Omental fat pad (tissue), 4 donors: ENCODE data around the gene DKK3. TPM values are rescaled to one million over a fixed set of nuclear protein-coding genes. Genes with fewer than 3 reads are reported as not detected.

ENCODE experiments used
- ATAC-seq: fragments of 150-250 bp; one replicate; pipeline ENCODE4 v1.9.1; 2016; ENCODE audit warnings: mild to moderate bottlenecking, moderate library complexity; ENCODE audit not compliant: low FRiP score
- DNase-seq: peaks from one replicate; pipeline ENCODE4 v3.0.0-alpha.2; 2019; ENCODE audit warnings: low spot score
- total RNA-seq, 4 donors: library from RNA; depleted of rRNA; stranded (reverse); fragments of >200 nt; gene quantifications; one replicate each; pipeline ENCODE4 v1.1.0, GENCODE V29; 2016
- TF ChIP-seq, protein P1 (sequence below), 3 donors: fragments of 450-650 bp; IDR thresholded peaks; one replicate each; pipeline ENCODE4 v1.5.1; 2016 to 2017; ENCODE audit warnings: antibody characterized with exemption in 3 of 3, mild to moderate bottlenecking in 3 of 3, moderate library complexity in 2 of 3

DKK3 gene
- total RNA-seq, 4 donors from 2014 or later = 16.5 to 33.6 (median 21.7) TPM

- TF ChIP-seq, protein P1, sequence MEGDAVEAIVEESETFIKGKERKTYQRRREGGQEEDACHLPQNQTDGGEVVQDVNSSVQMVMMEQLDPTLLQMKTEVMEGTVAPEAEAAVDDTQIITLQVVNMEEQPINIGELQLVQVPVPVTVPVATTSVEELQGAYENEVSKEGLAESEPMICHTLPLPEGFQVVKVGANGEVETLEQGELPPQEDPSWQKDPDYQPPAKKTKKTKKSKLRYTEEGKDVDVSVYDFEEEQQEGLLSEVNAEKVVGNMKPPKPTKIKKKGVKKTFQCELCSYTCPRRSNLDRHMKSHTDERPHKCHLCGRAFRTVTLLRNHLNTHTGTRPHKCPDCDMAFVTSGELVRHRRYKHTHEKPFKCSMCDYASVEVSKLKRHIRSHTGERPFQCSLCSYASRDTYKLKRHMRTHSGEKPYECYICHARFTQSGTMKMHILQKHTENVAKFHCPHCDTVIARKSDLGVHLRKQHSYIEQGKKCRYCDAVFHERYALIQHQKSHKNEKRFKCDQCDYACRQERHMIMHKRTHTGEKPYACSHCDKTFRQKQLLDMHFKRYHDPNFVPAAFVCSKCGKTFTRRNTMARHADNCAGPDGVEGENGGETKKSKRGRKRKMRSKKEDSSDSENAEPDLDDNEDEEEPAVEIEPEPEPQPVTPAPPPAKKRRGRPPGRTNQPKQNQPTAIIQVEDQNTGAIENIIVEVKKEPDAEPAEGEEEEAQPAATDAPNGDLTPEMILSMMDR (IDR thresholded peaks at IDR 0.05) = no peak
- ATAC-seq (no peak), DNase-seq (no peak)
These were observed 42.3 kb upstream of the DKK3 start for GRCh38 chr11:12050470-12051286.

DNA sequence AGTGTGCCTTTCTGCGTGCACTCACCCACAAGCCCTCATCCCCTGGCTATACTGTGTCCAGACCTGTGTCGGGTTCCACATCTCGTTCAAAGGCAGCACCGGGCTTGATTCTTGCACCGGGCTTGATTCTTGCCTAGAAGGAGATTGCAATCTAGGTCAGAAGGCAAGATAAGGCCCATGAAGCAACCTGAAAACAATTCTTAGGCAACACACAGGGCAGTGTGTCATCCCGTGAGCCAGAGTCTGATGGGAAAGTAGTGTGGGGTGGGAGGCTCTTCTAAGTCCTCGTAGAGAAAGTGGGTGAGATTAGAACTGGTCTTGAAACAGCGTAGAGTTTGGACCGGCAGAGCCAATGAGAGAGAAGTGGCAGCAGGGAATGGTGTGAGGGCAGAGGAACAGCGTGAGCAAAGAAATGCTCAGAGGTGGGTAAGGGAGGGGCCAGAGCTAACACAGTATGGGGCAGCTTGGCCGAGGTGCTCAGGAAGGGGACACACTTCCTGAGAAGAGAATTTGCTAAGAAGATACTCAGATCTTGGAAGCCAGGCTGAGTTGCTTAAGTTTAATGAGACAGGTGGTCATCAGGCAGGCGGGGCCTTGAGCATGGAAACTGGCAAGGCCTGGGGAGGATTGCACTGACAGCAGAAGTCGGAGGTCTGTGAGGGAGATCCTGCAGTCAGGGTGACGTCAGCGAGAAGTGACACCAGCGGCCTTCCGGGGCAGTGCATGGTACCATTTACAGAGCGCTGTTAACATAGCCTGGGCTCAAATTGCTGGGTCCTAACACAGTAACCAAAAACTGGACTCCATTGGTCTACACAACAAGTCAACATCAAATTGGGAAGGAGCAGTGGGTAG lies 40.7 kb upstream of the DKK3 start:
- TF ChIP-seq, protein P1 (IDR thresholded peaks at IDR 0.05) = no peak
- ATAC-seq (no peak), DNase-seq (no peak)

DNA sequence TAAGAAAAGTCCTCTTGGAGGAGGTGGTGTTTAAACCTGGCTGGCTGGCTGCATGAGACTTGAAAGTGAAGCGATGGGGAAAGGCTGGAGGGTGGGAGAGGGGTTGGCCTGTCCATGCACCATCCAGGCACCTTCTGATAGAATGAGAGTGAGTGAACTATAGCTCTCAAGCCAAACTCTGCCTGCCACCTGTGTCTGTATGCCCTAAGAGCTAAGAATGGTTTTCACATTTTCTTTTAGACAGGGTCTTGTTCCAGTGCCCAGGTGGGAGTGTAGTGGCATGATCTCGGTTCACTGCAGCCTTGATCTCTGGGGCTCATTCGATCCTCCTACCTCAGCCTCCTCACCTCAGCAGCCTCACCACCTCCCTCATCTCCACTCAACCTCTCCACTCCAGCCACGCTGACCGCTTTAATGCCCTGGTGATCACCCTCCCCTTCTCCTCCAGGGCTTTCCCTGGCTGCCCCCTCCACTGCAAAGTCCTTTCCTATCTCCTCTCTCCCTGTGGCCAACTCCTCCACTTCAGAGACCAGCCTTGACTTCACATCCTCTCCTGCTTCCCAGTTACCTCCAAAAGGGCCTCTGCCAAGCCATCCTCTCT lies 38.3 kb upstream of the DKK3 start:
- no peak for ATAC-seq
- TF ChIP-seq, protein P1 (IDR thresholded peaks at IDR 0.05) = no peak
- no peak for DNase-seq

DNA sequence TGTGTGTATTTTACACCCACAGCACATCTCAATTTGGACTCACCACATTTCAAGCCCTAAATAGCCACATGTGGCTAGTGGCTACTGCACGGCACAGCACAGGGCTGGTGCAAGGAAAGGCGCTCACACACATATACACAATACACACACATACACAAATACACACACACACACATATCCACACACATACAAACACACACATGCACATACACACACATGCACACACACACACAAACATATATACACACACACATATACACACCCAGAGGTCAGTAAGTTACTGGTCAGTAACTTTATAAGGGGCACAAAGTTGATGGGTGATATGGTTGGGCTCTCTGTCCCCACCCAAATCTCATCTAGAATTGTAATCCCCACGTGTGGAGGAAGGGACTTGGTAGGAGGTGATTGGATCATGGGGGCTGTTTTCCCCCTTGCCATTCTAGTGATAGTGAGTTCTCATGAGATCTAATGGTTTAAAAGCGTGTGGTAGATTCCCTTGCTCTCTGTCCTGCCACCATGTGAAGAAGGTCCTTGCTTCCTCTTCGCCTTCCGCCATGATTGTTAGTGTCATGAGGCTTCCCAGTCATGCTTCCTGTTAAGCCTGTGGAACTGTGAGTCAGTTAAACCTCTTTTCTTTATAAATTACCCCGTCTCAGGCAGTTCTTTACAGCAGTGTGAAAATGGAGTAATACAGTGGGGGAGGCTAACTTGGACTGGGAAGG lies 37.6 kb upstream of the DKK3 start:
- no peak for DNase-seq
- TF ChIP-seq, protein P1 (IDR thresholded peaks at IDR 0.05) = no peak
- no peak for ATAC-seq

- TF ChIP-seq, protein P1 (IDR thresholded peaks at IDR 0.05) = no peak
- ATAC-seq = no peak
- no peak for DNase-seq
These were observed 36.4 kb upstream of the DKK3 start for GRCh38 chr11:12044799-12045198.

GRCh38 chr11:12043959-12044791 lies 35.7 kb upstream of the DKK3 start:
- peak; percentile 75 for ATAC-seq
- TF ChIP-seq, protein P1 (IDR thresholded peaks at IDR 0.05) = peak in 2 of 3 donors; percentile 84 to 86
- peak; percentile 68 for DNase-seq
